RWPE1 (cell line): Measurements from ENCODE around the gene TCAP.

Experiments used
- CTCF ChIA-PET: fragments of 350-600 bp; sonication (Branson Sonifier 250); formaldehyde crosslinking; extraction: SDS; loops from one replicate; lab custom pipeline; 2021; lab: Yijun Ruan, JAX
- POLR2A ChIA-PET: fragments of 400-600 bp; formaldehyde crosslinking; extraction: SDS; loops from one replicate; lab custom pipeline; 2020; ENCODE audit warnings: antibody characterized with exemption; ENCODE audit not compliant: low non-redundant PET; lab: Yijun Ruan, JAX
- DNase-seq: peaks from one replicate; pipeline ENCODE4 v3.0.0; 2012; ENCODE audit warnings: low spot score
- H3K27ac ChIP-seq: fragments of 450-650 bp; 2 replicates; pipeline ENCODE4 v1.5.1; 2017
- TF ChIP-seq, protein P1 (sequence below): fragments of 450-650 bp; conservative IDR thresholded peaks from 2 replicates; pipeline ENCODE4 v1.5.1; 2017; ENCODE audit warnings: low read depth, mild to moderate bottlenecking

TCAP gene

DNA sequence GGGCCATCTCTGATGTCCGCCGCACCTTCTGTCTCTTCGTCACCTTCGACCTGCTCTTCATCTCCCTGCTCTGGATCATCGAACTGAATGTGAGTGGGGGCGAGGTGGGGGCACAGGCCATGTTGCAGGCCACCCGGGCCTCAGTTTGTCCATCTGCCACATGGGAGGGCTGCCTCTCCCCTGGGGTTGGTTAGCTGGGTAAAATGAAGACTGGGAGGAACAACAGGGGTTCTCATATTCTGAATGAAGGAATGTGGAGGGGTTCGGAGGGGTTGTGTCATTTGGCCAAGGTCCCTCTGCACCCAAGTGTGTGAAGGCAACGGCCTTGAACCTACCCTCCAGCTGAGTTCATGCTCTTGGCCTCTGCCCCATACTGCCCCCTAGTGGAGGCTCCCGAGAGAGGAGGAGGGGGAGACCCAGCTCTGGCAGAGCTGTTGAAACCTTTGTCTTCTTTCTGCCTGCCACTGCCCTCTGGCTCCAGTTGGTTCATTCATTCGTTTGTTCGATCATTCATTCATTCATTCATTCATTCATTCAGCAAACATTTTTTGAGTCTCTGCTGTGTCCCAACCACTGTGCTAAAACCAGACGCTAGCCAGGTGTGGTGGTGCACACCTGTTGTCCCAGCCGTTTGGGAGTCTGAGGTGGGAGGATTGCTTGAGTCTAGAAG is 11.4 kb upstream of the TCAP start:
- CTCF ChIA-PET: interaction anchor here (0.5 to 3.8 kb wide), 15 partner anchors 8 to 204 kb away, joined by 3 to 25 read pairs (median 5); partner anchors contain the start of genes PNMT, STARD3 and TCAP
- H3K27ac ChIP-seq: no peak overlapping the region; the same call in 1 of the 2 replicates
- peak; percentile 49 for DNase-seq
- POLR2A ChIA-PET: no interaction called here
- TF ChIP-seq, protein P1, sequence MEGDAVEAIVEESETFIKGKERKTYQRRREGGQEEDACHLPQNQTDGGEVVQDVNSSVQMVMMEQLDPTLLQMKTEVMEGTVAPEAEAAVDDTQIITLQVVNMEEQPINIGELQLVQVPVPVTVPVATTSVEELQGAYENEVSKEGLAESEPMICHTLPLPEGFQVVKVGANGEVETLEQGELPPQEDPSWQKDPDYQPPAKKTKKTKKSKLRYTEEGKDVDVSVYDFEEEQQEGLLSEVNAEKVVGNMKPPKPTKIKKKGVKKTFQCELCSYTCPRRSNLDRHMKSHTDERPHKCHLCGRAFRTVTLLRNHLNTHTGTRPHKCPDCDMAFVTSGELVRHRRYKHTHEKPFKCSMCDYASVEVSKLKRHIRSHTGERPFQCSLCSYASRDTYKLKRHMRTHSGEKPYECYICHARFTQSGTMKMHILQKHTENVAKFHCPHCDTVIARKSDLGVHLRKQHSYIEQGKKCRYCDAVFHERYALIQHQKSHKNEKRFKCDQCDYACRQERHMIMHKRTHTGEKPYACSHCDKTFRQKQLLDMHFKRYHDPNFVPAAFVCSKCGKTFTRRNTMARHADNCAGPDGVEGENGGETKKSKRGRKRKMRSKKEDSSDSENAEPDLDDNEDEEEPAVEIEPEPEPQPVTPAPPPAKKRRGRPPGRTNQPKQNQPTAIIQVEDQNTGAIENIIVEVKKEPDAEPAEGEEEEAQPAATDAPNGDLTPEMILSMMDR: peak; percentile 80

DNA sequence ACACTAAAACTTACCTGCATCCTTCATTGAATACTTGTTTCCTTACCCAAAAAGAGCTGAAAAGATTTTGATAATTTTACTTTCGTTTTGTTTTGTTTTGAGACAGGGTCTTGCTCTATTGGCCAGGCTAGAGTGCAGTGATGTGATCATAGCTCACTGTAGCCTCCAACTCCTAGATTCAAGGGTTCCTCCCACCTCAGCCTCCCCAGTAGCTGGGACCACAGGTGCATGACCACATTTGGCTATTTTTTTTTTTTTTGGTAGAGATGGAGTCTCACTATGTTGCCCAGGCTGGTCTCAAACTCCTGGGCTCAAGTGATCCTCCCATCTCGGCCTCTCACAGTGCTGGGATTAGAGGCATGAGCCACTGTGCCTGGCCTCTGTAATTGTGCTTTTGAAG is 10.0 kb upstream of the TCAP start:
- POLR2A ChIA-PET: interaction anchor here (0.6 kb wide), 1 partner anchor 115 kb away, joined by 3 read pairs; no protein-coding TSS in a partner anchor
- no peak overlapping the region for H3K27ac ChIP-seq
- TF ChIP-seq, protein P1: no peak
- CTCF ChIA-PET: interaction anchor here (0.8 to 3.8 kb wide), 4 partner anchors 9 to 500 kb away, joined by 4 to 25 read pairs (median 8); partner anchors contain the start of genes PNMT and TCAP
- DNase-seq: no peak

DNA sequence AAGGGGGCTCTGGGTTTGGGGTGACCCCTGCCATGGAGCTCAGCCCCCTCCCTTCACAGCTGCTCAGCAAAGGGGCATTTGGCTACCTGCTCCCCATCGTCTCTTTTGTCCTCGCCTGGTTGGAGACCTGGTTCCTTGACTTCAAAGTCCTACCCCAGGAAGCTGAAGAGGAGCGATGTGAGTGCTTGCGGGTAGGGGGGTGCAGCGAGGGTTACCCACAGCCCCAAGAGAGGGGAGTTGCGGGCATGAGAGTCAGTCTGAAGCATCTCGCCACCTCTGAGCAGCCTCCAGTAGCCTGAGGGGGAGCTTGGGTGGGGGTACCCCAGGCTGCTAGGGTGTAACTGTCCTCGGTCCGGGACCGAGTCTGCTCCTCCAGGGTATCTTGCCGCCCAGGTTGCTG is 6.8 kb upstream of the TCAP start:
- DNase-seq: no peak
- ChIA-PET POLR2A (no interaction called here), CTCF (interaction anchor here (1.1 kb wide), 1 partner anchor 24 kb away, joined by 4 read pairs; no protein-coding TSS in a partner anchor)
- H3K27ac ChIP-seq: peak overlapping the region; percentile 15; the same call in 1 of the 2 replicates
- TF ChIP-seq, protein P1: no peak

DNA sequence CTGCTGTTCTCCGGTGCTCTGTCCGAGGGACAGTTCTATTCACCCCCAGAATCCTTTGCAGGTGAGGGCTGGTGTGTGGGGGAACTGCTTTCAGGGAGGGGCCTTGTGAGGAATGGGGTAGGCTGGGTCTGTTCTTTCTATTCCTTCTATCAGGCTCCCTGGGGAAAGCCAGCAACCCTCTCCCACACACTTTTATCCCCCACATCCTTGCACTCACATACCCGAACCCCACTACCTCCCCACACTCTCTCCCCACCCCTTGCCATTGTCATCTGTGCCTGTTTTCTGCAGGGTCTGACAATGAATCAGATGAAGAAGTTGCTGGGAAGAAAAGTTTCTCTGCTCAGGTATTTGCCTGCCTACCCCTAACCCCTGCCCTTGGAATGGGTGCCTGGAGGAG is 6.4 kb upstream of the TCAP start:
- TF ChIP-seq, protein P1: no peak
- ChIA-PET CTCF (interaction anchor here (1.1 kb wide), 1 partner anchor 24 kb away, joined by 4 read pairs; no protein-coding TSS in a partner anchor), POLR2A (no interaction called here)
- H3K27ac ChIP-seq: peak overlapping the region; percentile 14; the same call in 1 of the 2 replicates
- DNase-seq: no peak

DNA sequence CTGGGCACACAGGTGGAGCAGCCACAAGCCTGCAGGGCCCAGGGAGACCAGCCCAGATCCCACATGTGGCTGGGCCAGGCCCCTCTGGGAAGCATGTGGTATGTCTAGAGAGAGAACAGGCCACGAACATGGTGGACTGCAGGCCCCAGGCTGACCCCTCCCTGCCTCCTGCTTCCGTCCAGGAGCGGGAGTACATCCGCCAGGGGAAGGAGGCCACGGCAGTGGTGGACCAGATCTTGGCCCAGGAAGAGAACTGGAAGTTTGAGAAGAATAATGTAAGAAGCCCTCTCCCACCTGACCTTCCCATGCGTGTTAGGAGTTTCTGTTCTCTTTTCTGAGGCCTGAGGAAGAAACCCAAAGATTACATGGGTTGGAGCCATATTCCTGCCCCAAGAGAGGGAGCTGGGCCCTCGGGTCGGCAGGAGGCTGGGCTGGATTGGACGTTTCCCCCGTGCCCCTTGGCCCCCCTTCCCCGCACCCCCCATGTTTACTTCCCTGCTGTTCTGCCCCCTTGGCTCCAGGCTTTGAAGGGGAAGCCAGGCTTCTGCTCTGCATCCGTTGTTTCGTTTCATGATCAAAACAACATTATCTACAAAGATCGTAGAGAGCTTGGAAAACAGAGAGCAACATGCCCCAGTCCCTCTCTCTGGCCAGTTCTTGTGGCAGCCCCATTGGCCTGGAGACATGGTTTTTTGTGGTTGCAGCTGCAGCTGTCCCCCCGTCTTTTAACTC is 5.7 kb upstream of the TCAP start:
- POLR2A ChIA-PET: no interaction called here
- peak overlapping the region; percentile 14 for H3K27ac ChIP-seq
- DNase-seq: no peak
- CTCF ChIA-PET: interaction anchor here (0.7 kb wide), 1 partner anchor 8 kb away, joined by 3 read pairs; no protein-coding TSS in a partner anchor
- TF ChIP-seq, protein P1: no peak

DNA sequence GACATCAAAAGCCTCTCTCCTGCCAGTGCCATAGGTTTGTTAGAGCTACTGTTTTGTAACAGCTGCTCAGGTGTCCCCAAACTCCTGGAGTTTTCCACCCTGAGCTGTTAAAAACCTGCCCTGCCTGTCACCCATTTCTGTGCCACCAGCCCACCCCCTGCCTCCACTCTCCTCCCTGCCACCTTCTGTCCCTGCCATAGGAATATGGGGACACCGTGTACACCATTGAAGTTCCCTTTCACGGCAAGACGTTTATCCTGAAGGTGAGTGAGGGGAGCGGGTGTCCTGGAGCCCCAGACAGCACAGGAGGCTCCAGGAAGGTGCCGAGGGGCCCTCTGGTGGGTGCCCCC is 5.2 kb upstream of the TCAP start:
- POLR2A ChIA-PET: no interaction called here
- CTCF ChIA-PET: interaction anchor here (0.7 kb wide), 1 partner anchor 8 kb away, joined by 3 read pairs; no protein-coding TSS in a partner anchor
- peak overlapping the region; percentile 14; the same call in 1 of the 2 replicates for H3K27ac ChIP-seq

More for the DNA sequence above, 5.2 kb upstream of the TCAP start:
- no peak for DNase-seq
- TF ChIP-seq, protein P1: no peak
